MCF 10A (cell line): ENCODE measurements around the gene DHX8. TPM values are rescaled to one million over a fixed set of nuclear protein-coding genes. Genes with fewer than 3 reads are reported as not detected.

ENCODE experiments used
- BruUV-seq: library from RNA; stranded (reverse); fragments of 400-500 nt; replicated peaks from 2 replicates; lab custom pipeline; 2021; lab: Mats Ljungman, UMichigan
- CTCF ChIA-PET: fragments of 300-600 bp; sonication (Branson Sonifier 250); formaldehyde crosslinking; extraction: SDS; loops from one replicate; lab custom pipeline; 2021; ENCODE audit warnings: antibody characterized with exemption, inconsistent platforms; lab: Yijun Ruan, JAX
- POLR2A ChIA-PET: fragments of 300-600, 350-650 bp; sonication (Branson Sonifier 250); formaldehyde crosslinking; extraction: SDS; loops from one replicate; lab custom pipeline; 2020; ENCODE audit warnings: antibody characterized with exemption, inconsistent platforms; lab: Yijun Ruan, JAX
- DNase-seq: peaks from one replicate; pipeline ENCODE4 v3.0.0-alpha.2; 2018; ENCODE audit not compliant: unreplicated experiment
- H3K27ac Mint-ChIP-seq: one replicate; pipeline ENCODE4 v1.8.0; 2022; ENCODE audit warnings: mild to moderate bottlenecking, low read depth, mixed read lengths; ENCODE audit not compliant: unreplicated experiment
- H3K27me3 Mint-ChIP-seq: one replicate; pipeline ENCODE4 v1.8.0; 2022; ENCODE audit warnings: mixed read lengths; ENCODE audit not compliant: insufficient read depth, unreplicated experiment
- H3K36me3 Mint-ChIP-seq: one replicate; pipeline ENCODE4 v1.8.0; 2022; ENCODE audit warnings: mild to moderate bottlenecking, moderate library complexity, mixed read lengths; ENCODE audit not compliant: insufficient read depth, unreplicated experiment
- H3K4me1 Mint-ChIP-seq: one replicate; pipeline ENCODE4 v1.8.0; 2022; ENCODE audit warnings: mixed read lengths; ENCODE audit not compliant: insufficient read depth, unreplicated experiment
- H3K4me3 Mint-ChIP-seq: one replicate; pipeline ENCODE4 v1.8.0; 2022; ENCODE audit warnings: mild to moderate bottlenecking, moderate library complexity, mixed read lengths; ENCODE audit not compliant: unreplicated experiment
- H3K9me3 Mint-ChIP-seq: one replicate; pipeline ENCODE4 v1.8.0; 2022; ENCODE audit warnings: mixed read lengths; ENCODE audit not compliant: unreplicated experiment
- CTCF ChIP-seq: fragments of 200-600 bp; IDR thresholded peaks from one replicate; pipeline ENCODE4 v1.8.0; 2022; ENCODE audit warnings: antibody characterized with exemption, mild to moderate bottlenecking; ENCODE audit not compliant: unreplicated experiment
- intact Hi-C: fragments of 100-400 bp; cut with micrococcal nuclease; formaldehyde crosslinking; loops from 2 replicates; pipeline ENCODE4 v1.14.1; 2022
- total RNA-seq: library from RNA; stranded (reverse); gene quantifications from 2 replicates; pipeline ENCODE4 v1.2.3, GENCODE V29; 2022

DHX8 gene
- total RNA-seq, 1 experiment from 2014 or later: 56.9 TPM

- TF ChIP-seq CTCF: no peak
- peaks cover 33% of the 10 kb centered on the region for H3K36me3 Mint-ChIP-seq
- peaks cover 2% of the 10 kb centered on the region for H3K4me1 Mint-ChIP-seq
- H3K27ac Mint-ChIP-seq: no peak overlapping the region
- POLR2A ChIA-PET: interaction anchor here (0.7 to 1.5 kb wide), 3 partner anchors 13 to 18 kb away, joined by 4 to 5 read pairs (median 4); no protein-coding TSS in a partner anchor
- H3K4me3 Mint-ChIP-seq: no peak overlapping the region
- BruUV-seq: no TSS peak
- intact Hi-C loops: no loop called here
- H3K27me3 Mint-ChIP-seq: no peaks in the 10 kb centered on the region
- no peaks in the 10 kb centered on the region for H3K9me3 Mint-ChIP-seq
- DNase-seq: no peak
- CTCF ChIA-PET: no interaction called here
These were observed 46.1 kb downstream of the DHX8 start for GRCh38 chr17:43529947-43530287.

- Mint-ChIP-seq H3K27me3 (no peaks in the 10 kb centered on the region), H3K4me1 (no peaks in the 10 kb centered on the region), H3K9me3 (no peaks in the 10 kb centered on the region), H3K4me3 (no peak overlapping the region), H3K36me3 (peaks cover 28% of the 10 kb centered on the region), H3K27ac (no peak overlapping the region)
- DNase-seq: no peak
- ChIA-PET POLR2A (interaction anchor here (1.3 to 1.5 kb wide), 2 partner anchors 13 to 15 kb away, joined by 4 to 5 read pairs; no protein-coding TSS in a partner anchor), CTCF (interaction anchor here (0.7 kb wide), 1 partner anchor 237 kb away, joined by 4 read pairs; no protein-coding TSS in a partner anchor)
- BruUV-seq: no TSS peak
- intact Hi-C loops: no loop called here
- TF ChIP-seq CTCF: no peak
These were observed 46.7 kb downstream of the DHX8 start for GRCh38 chr17:43530288-43531081.

- no peaks in the 10 kb centered on the region for H3K27me3 Mint-ChIP-seq
- POLR2A ChIA-PET: interaction anchor here (0.7 to 1.5 kb wide), 3 partner anchors 10 to 14 kb away, joined by 3 to 5 read pairs (median 4); no protein-coding TSS in a partner anchor
- no peak overlapping the region for H3K27ac Mint-ChIP-seq
- H3K4me1 Mint-ChIP-seq: peaks cover 4% of the 10 kb centered on the region
- no peak overlapping the region for H3K4me3 Mint-ChIP-seq
- no peak for TF ChIP-seq CTCF
- no peak for DNase-seq
- CTCF ChIA-PET: interaction anchor here (0.7 kb wide), 1 partner anchor 236 kb away, joined by 4 read pairs; no protein-coding TSS in a partner anchor
- peaks cover 22% of the 10 kb centered on the region for H3K36me3 Mint-ChIP-seq
- no TSS peak for BruUV-seq
- intact Hi-C loops: no loop called here
- H3K9me3 Mint-ChIP-seq: no peaks in the 10 kb centered on the region
These were observed 47.3 kb downstream of the DHX8 start for GRCh38 chr17:43531082-43531378.

GRCh38 chr17:43531955-43532354 lies 48.2 kb downstream of the DHX8 start:
- no peak for DNase-seq
- no peaks in the 10 kb centered on the region for H3K9me3 Mint-ChIP-seq
- ChIA-PET CTCF (no interaction called here), POLR2A (interaction anchor here (0.6 kb wide), 1 partner anchor 168 kb away, joined by 3 read pairs; no protein-coding TSS in a partner anchor)
- H3K4me1 Mint-ChIP-seq: peaks cover 11% of the 10 kb centered on the region
- TF ChIP-seq CTCF: no peak
- intact Hi-C loops: no loop called here
- BruUV-seq: no TSS peak
- no peaks in the 10 kb centered on the region for H3K27me3 Mint-ChIP-seq
- H3K36me3 Mint-ChIP-seq: peaks cover 17% of the 10 kb centered on the region
- H3K27ac Mint-ChIP-seq: no peak overlapping the region
- H3K4me3 Mint-ChIP-seq: no peak overlapping the region
